GM23338 (cell line): ENCODE measurements around the gene FDX1. TPM values are rescaled to one million over a fixed set of nuclear protein-coding genes. Genes with fewer than 3 reads are reported as not detected.

Experiments used
- ATAC-seq: fragments of 200-7000 bp; cut with Tn5 transposase; 3 replicates; pipeline ENCODE4 v1.9.1; 2020
- DNase-seq: peaks from one replicate; pipeline ENCODE4 v3.0.0-alpha.2; 2015; ENCODE audit warnings: low spot score
- H2AFZ ChIP-seq: fragments of 200-600 bp; sonication (generic); 2 replicates; pipeline ENCODE4 v1.8.0; 2016; ENCODE audit warnings: antibody characterized with exemption, mild to moderate bottlenecking, moderate library complexity
- H3F3A ChIP-seq: fragments of 200-600 bp; sonication (generic); replicated peaks from 2 replicates; pipeline ENCODE4 v1.8.0; 2017; ENCODE audit warnings: antibody characterized with exemption, mixed run types, low read depth
- H3K27ac ChIP-seq: fragments of 200-600 bp; sonication (generic); 2 replicates; pipeline ENCODE4 v1.6.1; 2016; ENCODE audit warnings: low read depth
- H3K27me3 ChIP-seq: fragments of 200-600 bp; sonication (generic); 2 replicates; pipeline ENCODE4 v1.8.0; 2016; ENCODE audit warnings: mild to moderate bottlenecking, mixed run types, moderate library complexity; ENCODE audit not compliant: insufficient read depth
- H3K36me3 ChIP-seq: fragments of 200-600 bp; sonication (generic); 2 replicates; pipeline ENCODE4 v1.8.0; 2016; ENCODE audit warnings: mild to moderate bottlenecking; ENCODE audit not compliant: insufficient read depth
- H3K4me1 ChIP-seq: fragments of 200-600 bp; sonication (generic); 2 replicates; pipeline ENCODE4 v1.8.0; 2016; ENCODE audit warnings: mild to moderate bottlenecking, moderate library complexity; ENCODE audit not compliant: insufficient read depth
- H3K4me2 ChIP-seq: fragments of 200-600 bp; sonication (generic); 2 replicates; pipeline ENCODE4 v1.7.1; 2017; ENCODE audit warnings: mixed run types
- H3K4me3 ChIP-seq: fragments of 200-600 bp; sonication (generic); 2 replicates; pipeline ENCODE4 v1.6.1; 2016; ENCODE audit warnings: mixed run types
- H3K79me2 ChIP-seq: fragments of 200-600 bp; sonication (generic); replicated peaks from 2 replicates; pipeline ENCODE4 v1.8.0; 2017; ENCODE audit warnings: mild to moderate bottlenecking; ENCODE audit not compliant: insufficient read depth
- H3K9me2 ChIP-seq: fragments of 200-600 bp; sonication (generic); 2 replicates; pipeline ENCODE4 v1.8.0; 2017; ENCODE audit not compliant: insufficient read depth
- H4K20me1 ChIP-seq: fragments of 200-600 bp; sonication (generic); replicated peaks from 2 replicates; pipeline ENCODE4 v1.8.0; 2017; ENCODE audit warnings: mild to moderate bottlenecking; ENCODE audit not compliant: insufficient read depth
- H3K27ac Mint-ChIP-seq: 2 replicates; pipeline ENCODE4 v1.8.0; 2020; ENCODE audit warnings: inconsistent platforms, mild to moderate bottlenecking, moderate library complexity, mixed read lengths
- H3K27me3 Mint-ChIP-seq: 3 replicates; pipeline ENCODE4 v1.8.0; 2022; ENCODE audit warnings: low read depth, mild to moderate bottlenecking, moderate library complexity, mixed read lengths, inconsistent platforms; ENCODE audit not compliant: insufficient read depth, poor library complexity
- H3K36me3 Mint-ChIP-seq: 3 replicates; pipeline ENCODE4 v1.8.0; 2021; ENCODE audit warnings: low read depth, mild to moderate bottlenecking, inconsistent platforms, moderate library complexity, mixed read lengths
- H3K4me1 Mint-ChIP-seq: 3 replicates; pipeline ENCODE4 v1.8.0; 2020; ENCODE audit warnings: mild to moderate bottlenecking, inconsistent platforms, mixed read lengths
- H3K4me3 Mint-ChIP-seq: 3 replicates; pipeline ENCODE4 v1.8.0; 2021; ENCODE audit warnings: moderate library complexity, mild to moderate bottlenecking, inconsistent platforms, mixed read lengths
- H3K9me3 Mint-ChIP-seq: 3 replicates; pipeline ENCODE4 v1.8.0; 2020; ENCODE audit warnings: moderate library complexity, mild to moderate bottlenecking, inconsistent platforms, mixed read lengths
- CREB1 ChIP-seq: fragments of 250-450 bp; sonication (Bioruptor Pico); IDR thresholded peaks from 2 replicates; pipeline ENCODE4 v1.5.0; 2020; ENCODE audit warnings: low read depth, mild to moderate bottlenecking, moderate library complexity
- EZH2phosphoT487 ChIP-seq: fragments of 200-600 bp; sonication (generic); IDR thresholded peaks from one replicate; pipeline ENCODE4 v1.8.1; 2018; ENCODE audit warnings: antibody characterized with exemption; ENCODE audit not compliant: unreplicated experiment
- NANOG ChIP-seq: IDR thresholded peaks from 2 replicates; pipeline ENCODE4 v1.6.1; 2016; ENCODE audit warnings: antibody characterized with exemption, borderline replicate concordance
- STAT1 ChIP-seq: IDR thresholded peaks from one replicate; pipeline ENCODE4 v1.6.1; 2016; ENCODE audit warnings: antibody characterized with exemption; ENCODE audit not compliant: unreplicated experiment
- ZNF114 ChIP-seq: fragments of 250-450 bp; sonication (Bioruptor Pico); IDR thresholded peaks from 2 replicates; pipeline ENCODE4 v1.5.0; 2020; ENCODE audit warnings: mild to moderate bottlenecking, moderate library complexity
- polyA plus RNA-seq: library from polyadenylated mRNA; unstranded; fragments of >200 nt; fragmentation: Nextera tagmentation; extraction: Ambion mirVana; gene quantifications from 2 replicates; pipeline ENCODE4 v1.2.1, GENCODE V29; 2016
- total RNA-seq: library from RNA; depleted of rRNA; stranded (reverse); fragments of >200 nt; shearing (Covaris generic); gene quantifications from 2 replicates; pipeline ENCODE4 v1.2.3, GENCODE V29; 2014
- TF ChIP-seq, protein P1 (sequence below): fragments of 250-450 bp; sonication (Bioruptor Pico); IDR thresholded peaks from 2 replicates; pipeline ENCODE4 v1.5.0; 2020; ENCODE audit warnings: mild to moderate bottlenecking, moderate library complexity
- TF ChIP-seq, protein P2 (sequence below), 2 experiments: fragments of 200-600 bp in 1 of 2; sonication (generic) in 1 of 2; conservative IDR thresholded peaks; 2 replicates each; pipeline versions ENCODE4 v1.5.1 to v1.6.1; 2016 to 2017; ENCODE audit warnings: antibody characterized with exemption in 2 of 2, low read depth in 2 of 2, mild to moderate bottlenecking in 2 of 2, moderate library complexity in 1 of 2
- TF ChIP-seq, protein P3 (sequence below): IDR thresholded peaks from 2 replicates; pipeline ENCODE4 v1.6.1; 2016; ENCODE audit warnings: antibody characterized with exemption

The FDX1 gene
- total and polyA plus RNA-seq, 2 experiments from 2014 or later = 11.1 to 15.9 TPM

DNA sequence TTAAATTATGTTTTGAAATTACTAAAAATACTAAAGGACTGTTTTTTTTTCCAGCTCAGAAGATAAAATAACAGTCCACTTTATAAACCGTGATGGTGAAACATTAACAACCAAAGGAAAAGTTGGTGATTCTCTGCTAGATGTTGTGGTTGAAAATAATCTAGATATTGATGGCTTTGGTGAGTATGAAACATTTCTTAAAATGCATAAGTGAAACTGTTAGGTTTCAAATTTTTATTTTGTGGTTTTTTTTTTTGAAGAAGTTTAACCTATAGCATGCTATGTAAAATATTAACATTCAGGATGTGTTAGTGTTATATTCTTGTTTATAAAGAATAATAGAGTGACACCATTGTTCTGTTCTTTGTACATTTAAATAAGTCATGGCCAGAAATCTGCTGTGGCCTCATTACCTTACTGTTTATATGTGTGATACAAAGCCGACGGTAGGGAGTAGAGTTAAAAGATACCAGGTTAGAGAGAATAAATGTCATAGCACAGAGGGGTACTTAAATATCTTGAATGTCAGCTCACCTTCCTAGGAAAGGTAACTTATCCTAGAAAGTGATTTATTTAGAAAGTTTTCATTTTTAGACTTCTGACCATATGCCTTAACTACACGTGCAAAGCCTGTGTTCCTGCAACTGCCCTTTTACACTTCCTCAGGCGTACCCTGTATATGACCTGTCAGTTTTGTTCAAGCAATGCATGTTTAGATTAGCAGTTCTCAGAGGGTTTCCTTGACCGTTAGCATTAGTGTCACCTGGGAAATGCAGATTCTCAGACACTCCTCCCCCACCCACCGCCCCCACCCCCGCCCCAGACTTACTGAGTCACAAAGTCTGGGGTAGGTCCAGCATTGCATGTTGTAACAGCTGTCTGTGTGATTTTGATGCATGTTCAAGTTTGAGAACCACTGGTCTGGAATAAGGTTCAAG is 6.3 kb downstream of the FDX1 start (continued):
- TF ChIP-seq, protein P1, sequence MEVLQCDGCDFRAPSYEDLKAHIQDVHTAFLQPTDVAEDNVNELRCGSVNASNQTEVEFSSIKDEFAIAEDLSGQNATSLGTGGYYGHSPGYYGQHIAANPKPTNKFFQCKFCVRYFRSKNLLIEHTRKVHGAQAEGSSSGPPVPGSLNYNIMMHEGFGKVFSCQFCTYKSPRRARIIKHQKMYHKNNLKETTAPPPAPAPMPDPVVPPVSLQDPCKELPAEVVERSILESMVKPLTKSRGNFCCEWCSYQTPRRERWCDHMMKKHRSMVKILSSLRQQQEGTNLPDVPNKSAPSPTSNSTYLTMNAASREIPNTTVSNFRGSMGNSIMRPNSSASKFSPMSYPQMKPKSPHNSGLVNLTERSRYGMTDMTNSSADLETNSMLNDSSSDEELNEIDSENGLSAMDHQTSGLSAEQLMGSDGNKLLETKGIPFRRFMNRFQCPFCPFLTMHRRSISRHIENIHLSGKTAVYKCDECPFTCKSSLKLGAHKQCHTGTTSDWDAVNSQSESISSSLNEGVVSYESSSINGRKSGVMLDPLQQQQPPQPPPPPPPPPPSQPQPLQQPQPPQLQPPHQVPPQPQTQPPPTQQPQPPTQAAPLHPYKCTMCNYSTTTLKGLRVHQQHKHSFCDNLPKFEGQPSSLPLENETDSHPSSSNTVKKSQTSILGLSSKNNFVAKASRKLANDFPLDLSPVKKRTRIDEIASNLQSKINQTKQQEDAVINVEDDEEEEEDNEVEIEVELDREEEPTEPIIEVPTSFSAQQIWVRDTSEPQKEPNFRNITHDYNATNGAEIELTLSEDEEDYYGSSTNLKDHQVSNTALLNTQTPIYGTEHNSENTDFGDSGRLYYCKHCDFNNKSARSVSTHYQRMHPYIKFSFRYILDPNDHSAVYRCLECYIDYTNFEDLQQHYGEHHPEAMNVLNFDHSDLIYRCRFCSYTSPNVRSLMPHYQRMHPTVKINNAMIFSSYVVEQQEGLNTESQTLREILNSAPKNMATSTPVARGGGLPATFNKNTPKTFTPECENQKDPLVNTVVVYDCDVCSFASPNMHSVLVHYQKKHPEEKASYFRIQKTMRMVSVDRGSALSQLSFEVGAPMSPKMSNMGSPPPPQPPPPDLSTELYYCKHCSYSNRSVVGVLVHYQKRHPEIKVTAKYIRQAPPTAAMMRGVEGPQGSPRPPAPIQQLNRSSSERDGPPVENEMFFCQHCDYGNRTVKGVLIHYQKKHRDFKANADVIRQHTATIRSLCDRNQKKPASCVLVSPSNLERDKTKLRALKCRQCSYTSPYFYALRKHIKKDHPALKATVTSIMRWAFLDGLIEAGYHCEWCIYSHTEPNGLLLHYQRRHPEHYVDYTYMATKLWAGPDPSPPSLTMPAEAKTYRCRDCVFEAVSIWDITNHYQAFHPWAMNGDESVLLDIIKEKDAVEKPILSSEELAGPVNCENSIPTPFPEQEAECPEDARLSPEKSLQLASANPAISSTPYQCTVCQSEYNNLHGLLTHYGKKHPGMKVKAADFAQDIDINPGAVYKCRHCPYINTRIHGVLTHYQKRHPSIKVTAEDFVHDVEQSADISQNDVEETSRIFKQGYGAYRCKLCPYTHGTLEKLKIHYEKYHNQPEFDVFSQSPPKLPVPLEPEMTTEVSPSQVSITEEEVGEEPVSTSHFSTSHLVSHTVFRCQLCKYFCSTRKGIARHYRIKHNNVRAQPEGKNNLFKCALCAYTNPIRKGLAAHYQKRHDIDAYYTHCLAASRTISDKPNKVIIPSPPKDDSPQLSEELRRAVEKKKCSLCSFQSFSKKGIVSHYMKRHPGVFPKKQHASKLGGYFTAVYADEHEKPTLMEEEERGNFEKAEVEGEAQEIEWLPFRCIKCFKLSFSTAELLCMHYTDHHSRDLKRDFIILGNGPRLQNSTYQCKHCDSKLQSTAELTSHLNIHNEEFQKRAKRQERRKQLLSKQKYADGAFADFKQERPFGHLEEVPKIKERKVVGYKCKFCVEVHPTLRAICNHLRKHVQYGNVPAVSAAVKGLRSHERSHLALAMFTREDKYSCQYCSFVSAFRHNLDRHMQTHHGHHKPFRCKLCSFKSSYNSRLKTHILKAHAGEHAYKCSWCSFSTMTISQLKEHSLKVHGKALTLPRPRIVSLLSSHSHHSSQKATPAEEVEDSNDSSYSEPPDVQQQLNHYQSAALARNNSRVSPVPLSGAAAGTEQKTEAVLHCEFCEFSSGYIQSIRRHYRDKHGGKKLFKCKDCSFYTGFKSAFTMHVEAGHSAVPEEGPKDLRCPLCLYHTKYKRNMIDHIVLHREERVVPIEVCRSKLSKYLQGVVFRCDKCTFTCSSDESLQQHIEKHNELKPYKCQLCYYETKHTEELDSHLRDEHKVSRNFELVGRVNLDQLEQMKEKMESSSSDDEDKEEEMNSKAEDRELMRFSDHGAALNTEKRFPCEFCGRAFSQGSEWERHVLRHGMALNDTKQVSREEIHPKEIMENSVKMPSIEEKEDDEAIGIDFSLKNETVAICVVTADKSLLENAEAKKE (CRISPR knock-in tag) = no peak

DNA sequence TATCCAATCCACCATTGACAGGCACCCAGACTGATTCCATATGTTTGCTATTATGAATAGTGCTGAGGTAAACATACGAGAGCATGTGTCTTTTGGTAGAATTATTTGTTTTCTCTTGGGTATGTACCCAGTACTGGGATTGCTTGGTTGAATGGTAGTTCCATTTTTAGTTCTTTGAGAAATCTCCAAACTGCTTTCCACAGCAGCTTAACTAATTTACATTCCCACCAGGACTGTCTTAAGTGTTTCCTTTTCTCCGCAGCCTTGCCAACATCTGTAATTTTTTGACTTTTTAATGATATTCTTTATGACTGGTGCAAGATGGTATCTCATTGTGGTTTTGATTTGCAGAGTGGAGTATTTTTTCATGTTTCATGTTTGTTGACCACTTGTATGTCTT is 8.3 kb downstream of the FDX1 start:
- Mint-ChIP-seq H3K4me1 (peaks cover 11% of the 10 kb centered on the region; the same call in 2 of the 3 replicates), H3K27ac (no peak overlapping the region), H3K4me3 (no peak overlapping the region), H3K9me3 (peaks cover 14% of the 10 kb centered on the region; the same call in 2 of the 3 replicates), H3K27me3 (no peaks in the 10 kb centered on the region), H3K36me3 (peaks cover 58% of the 10 kb centered on the region)
- no peak for ATAC-seq
- no peak for DNase-seq
- Histone ChIP-seq H3F3A (no peaks in the 10 kb centered on the region), H3K4me2 (no peak overlapping the region), H3K27me3 (no peaks in the 10 kb centered on the region), H3K36me3 (0 out of 2 replicates have a peak, but pooled peaks cover 3% of the 10 kb centered on the region), H3K27ac (no peak overlapping the region), H4K20me1 (no peaks in the 10 kb centered on the region; the same call in 1 of the 2 replicates), H3K9me2 (0 out of 2 replicates have a peak, but pooled peaks cover 4% of the 10 kb centered on the region), H3K4me3 (no peak overlapping the region), H2AFZ (no peak overlapping the region), H3K4me1 (no peaks in the 10 kb centered on the region), H3K79me2 (peaks cover 50% of the 10 kb centered on the region)
- TF ChIP-seq STAT1 (no peak), NANOG (no peak), CREB1 (no peak), ZNF114 (CRISPR knock-in tag) (no peak), EZH2phosphoT487 (no peak)
- TF ChIP-seq, protein P2, sequence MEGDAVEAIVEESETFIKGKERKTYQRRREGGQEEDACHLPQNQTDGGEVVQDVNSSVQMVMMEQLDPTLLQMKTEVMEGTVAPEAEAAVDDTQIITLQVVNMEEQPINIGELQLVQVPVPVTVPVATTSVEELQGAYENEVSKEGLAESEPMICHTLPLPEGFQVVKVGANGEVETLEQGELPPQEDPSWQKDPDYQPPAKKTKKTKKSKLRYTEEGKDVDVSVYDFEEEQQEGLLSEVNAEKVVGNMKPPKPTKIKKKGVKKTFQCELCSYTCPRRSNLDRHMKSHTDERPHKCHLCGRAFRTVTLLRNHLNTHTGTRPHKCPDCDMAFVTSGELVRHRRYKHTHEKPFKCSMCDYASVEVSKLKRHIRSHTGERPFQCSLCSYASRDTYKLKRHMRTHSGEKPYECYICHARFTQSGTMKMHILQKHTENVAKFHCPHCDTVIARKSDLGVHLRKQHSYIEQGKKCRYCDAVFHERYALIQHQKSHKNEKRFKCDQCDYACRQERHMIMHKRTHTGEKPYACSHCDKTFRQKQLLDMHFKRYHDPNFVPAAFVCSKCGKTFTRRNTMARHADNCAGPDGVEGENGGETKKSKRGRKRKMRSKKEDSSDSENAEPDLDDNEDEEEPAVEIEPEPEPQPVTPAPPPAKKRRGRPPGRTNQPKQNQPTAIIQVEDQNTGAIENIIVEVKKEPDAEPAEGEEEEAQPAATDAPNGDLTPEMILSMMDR (conservative IDR thresholded peaks at IDR 0.05; ENCODE audit: low read depth in 2 of 2) = no peak
- TF ChIP-seq, protein P3, sequence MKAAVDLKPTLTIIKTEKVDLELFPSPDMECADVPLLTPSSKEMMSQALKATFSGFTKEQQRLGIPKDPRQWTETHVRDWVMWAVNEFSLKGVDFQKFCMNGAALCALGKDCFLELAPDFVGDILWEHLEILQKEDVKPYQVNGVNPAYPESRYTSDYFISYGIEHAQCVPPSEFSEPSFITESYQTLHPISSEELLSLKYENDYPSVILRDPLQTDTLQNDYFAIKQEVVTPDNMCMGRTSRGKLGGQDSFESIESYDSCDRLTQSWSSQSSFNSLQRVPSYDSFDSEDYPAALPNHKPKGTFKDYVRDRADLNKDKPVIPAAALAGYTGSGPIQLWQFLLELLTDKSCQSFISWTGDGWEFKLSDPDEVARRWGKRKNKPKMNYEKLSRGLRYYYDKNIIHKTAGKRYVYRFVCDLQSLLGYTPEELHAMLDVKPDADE = no peak
